Measurements from ENCODE around the gene THAP10. TPM values are rescaled to one million over a fixed set of nuclear protein-coding genes. Genes with fewer than 3 reads are reported as not detected.

The THAP10 gene
- total RNA-seq, 1 donor from 2014 or later: 1.5 TPM

DNA sequence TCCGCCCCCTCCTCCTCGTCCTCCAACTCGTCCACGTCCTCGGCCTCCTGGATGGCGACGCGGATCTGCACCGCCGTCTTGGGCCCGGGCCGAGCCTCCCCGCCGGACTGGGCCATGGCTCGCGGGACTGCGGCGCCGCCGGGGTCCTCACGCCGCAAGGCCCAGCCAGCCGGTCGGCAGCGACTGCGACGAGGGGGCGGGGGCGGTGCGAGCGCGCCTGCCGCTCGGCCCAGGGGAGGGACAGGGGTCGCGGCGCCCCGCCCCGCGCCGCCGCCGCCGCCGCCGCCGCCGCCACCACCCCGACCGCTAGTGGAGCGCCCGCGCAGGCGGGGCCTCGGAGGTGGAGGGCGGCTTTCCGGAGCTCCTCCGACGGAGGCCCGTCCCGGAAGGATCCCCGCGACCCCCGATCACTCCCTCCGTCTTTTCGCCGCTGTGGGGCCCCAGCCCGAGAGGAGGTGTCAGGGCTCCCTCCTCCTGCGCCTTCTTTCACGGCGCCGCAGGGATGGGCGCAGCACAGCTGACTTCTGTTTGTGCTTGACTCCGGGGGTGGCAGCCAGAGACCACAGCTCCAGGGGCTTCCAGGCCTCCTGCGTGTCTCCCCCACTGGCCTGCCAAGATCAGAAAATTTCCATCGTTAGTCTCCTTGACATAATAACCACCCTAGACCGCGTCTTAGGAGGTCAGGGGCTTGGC is 38.1 kb downstream of the THAP10 start, which contains the start of gene LARP6:
Gene LARP6, minus strand, starts transcription at position 185 of the 693 bp plus-strand sequence. Its CDS starts 69 bp downstream, at position 116.
- Histone ChIP-seq H3K36me3 (no peaks in the 10 kb centered on the region), H3K4me3 (peak within 1 kb of the TSS; percentile 60), H3K27me3 (peaks cover 19% of the 10 kb centered on the region), H3K27ac (peak within 1 kb of the TSS; percentile 81), H3K9me3 (no peaks in the 10 kb centered on the region), H3K4me1 (peaks cover 17% of the 10 kb centered on the region)
- ATAC-seq (peak; percentile 77), DNase-seq (no peak)
- TF ChIP-seq CTCF (IDR thresholded peaks at IDR 0.05): no peak
- intact Hi-C loops (cut with DNase I): no loop called here

GRCh38 chr15:70853318-70853972 is 38.8 kb downstream of the THAP10 start:
- peak overlapping the region; percentile 60 for H3K4me3 ChIP-seq
- H3K27ac ChIP-seq: peak overlapping the region; percentile 78
- intact Hi-C loops (cut with DNase I): no loop called here
- H3K4me1 ChIP-seq: peaks cover 17% of the 10 kb centered on the region
- H3K27me3 ChIP-seq: peaks cover 19% of the 10 kb centered on the region
- TF ChIP-seq CTCF (IDR thresholded peaks at IDR 0.05): no peak
- DNase-seq (no peak), ATAC-seq (peak; percentile 16)
- no peaks in the 10 kb centered on the region for H3K9me3 ChIP-seq
- H3K36me3 ChIP-seq: no peaks in the 10 kb centered on the region

- ATAC-seq (no peak), DNase-seq (no peak)
- TF ChIP-seq CTCF (IDR thresholded peaks at IDR 0.05): no peak
- Histone ChIP-seq H3K4me1 (peaks cover 17% of the 10 kb centered on the region), H3K9me3 (no peaks in the 10 kb centered on the region), H3K27me3 (peaks cover 19% of the 10 kb centered on the region), H3K4me3 (peak overlapping the region; percentile 60), H3K27ac (peak overlapping the region; percentile 78), H3K36me3 (no peaks in the 10 kb centered on the region)
- intact Hi-C loops (cut with DNase I): no loop called here
Measured at GRCh38 chr15:70852501-70853317, 39.5 kb downstream of the THAP10 start.

DNA sequence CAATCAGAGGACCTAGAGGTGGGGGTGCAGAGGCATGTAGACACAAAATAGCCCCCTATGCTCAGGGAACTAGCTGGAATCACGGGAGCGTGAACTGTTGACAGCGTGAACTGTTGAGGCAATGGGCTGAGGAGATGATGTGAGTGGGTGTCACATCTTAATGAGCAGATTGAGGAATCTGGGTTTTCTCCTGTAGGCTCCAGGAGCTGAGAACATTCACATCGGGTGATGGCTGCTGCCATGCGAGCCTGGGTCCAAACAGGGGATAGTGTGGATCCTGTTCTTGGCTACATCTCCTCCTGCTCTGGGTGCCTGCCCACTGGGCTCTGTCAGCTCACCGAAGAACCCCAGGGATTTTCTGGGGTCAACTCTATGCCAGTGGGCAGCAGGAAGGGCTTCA is 40.3 kb downstream of the THAP10 start:
- Histone ChIP-seq H3K27me3 (peaks cover 19% of the 10 kb centered on the region), H3K4me3 (no peak overlapping the region), H3K4me1 (peaks cover 13% of the 10 kb centered on the region), H3K27ac (no peak overlapping the region), H3K36me3 (no peaks in the 10 kb centered on the region), H3K9me3 (no peaks in the 10 kb centered on the region)
- ATAC-seq: no peak
- TF ChIP-seq CTCF (IDR thresholded peaks at IDR 0.05): no peak
- no peak for DNase-seq
- intact Hi-C loops (cut with DNase I): no loop called here

DNA sequence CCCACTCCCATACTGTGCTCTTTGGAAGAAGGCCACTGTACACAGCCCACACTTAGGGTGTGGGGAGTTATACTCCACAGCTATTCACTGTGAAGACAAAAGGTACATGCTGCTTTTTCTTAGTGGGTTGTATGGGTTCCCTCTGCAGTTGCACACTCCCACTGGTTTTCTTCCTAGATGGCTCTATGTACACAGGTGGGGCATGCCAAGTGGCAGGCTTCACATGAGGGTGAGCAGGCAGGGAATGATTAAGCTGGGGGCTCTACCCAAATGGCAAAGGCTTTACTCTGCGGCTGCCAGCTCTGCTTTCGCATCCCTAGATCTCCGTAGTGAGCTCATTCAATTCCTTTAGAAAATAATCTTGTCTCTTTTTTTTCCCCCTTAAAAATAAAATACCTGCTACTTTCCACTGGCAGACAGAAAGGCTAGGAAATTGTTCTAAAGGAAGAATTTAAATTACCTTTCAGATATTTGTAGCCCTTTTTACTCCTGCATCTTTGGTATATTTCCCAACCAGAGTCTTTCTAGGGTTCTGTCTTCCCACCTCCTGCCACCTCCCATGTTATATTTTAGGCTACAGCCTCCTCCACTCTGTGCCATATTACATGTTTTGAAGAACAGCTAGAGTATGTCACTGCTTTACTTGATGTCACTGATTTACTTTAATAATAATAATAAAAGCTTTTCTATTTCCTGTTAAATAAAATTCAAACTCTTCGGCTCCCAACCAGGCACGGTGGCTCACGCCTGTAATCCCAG is 46.5 kb downstream of the THAP10 start:
- no peak for DNase-seq
- intact Hi-C loops (cut with DNase I): no loop called here
- Histone ChIP-seq H3K36me3 (no peaks in the 10 kb centered on the region), H3K4me1 (no peaks in the 10 kb centered on the region), H3K4me3 (no peak overlapping the region), H3K9me3 (no peaks in the 10 kb centered on the region), H3K27ac (no peak overlapping the region), H3K27me3 (no peaks in the 10 kb centered on the region)
- no peak for TF ChIP-seq CTCF (IDR thresholded peaks at IDR 0.05)
- no peak for ATAC-seq

Data from upper lobe of right lung (tissue), 1 donor.